Chondrocyte (in vitro differentiated cells): ENCODE results near the gene MYO5B. TPM values are rescaled to one million over a fixed set of nuclear protein-coding genes. Genes with fewer than 3 reads are reported as not detected.
"Not testable (repeated sequence)": the region's sequence is repeated elsewhere in the genome, so short reads cannot be mapped to it uniquely, and the experiment has no call there.

Source experiments
- DNase-seq: peaks from one replicate; pipeline ENCODE4 v3.0.0; 2021; ENCODE audit warnings: mixed read lengths, low spot score
- H3K27ac Mint-ChIP-seq: one replicate; pipeline ENCODE4 v1.8.0; 2021; ENCODE audit warnings: mild to moderate bottlenecking, moderate library complexity, mixed read lengths; ENCODE audit not compliant: unreplicated experiment
- H3K27me3 Mint-ChIP-seq: 2 replicates; pipeline ENCODE4 v1.8.0; 2021; ENCODE audit warnings: low read depth, mixed read lengths
- H3K36me3 Mint-ChIP-seq: 2 replicates; pipeline ENCODE4 v1.8.0; 2021; ENCODE audit warnings: low read depth, mixed read lengths
- H3K4me1 Mint-ChIP-seq: 2 replicates; pipeline ENCODE4 v1.8.0; 2021; ENCODE audit warnings: low read depth, mild to moderate bottlenecking, mixed read lengths
- H3K4me3 Mint-ChIP-seq: one replicate; pipeline ENCODE4 v1.8.0; 2021; ENCODE audit warnings: mild to moderate bottlenecking, moderate library complexity, mixed read lengths; ENCODE audit not compliant: unreplicated experiment
- H3K9me3 Mint-ChIP-seq: 2 replicates; pipeline ENCODE4 v1.8.0; 2021; ENCODE audit warnings: low read depth, mixed read lengths
- CTCF ChIP-seq: fragments of 200-600 bp; sonication (generic); IDR thresholded peaks from 2 replicates; pipeline ENCODE4 v1.5.0; 2021; ENCODE audit warnings: antibody characterized with exemption, mild to moderate bottlenecking, moderate library complexity
- total RNA-seq: library from RNA; stranded (reverse); gene quantifications from 3 replicates; pipeline ENCODE4 v1.2.1, GENCODE V29; 2021

The MYO5B gene
- total RNA-seq, 1 donor from 2014 or later, result 0.97 TPM

- Mint-ChIP-seq H3K4me1 (peaks cover 14% of the 10 kb centered on the region), H3K36me3 (peaks cover 17% of the 10 kb centered on the region), H3K27me3 (no peaks in the 10 kb centered on the region), H3K4me3 (no peak overlapping the region), H3K9me3 (no peaks in the 10 kb centered on the region), H3K27ac (no peak overlapping the region)
- DNase-seq, result no peak
- TF ChIP-seq CTCF, result no peak
Observed at GRCh38 chr18:49798001-49798400, 396.9 kb downstream of the MYO5B start.

- no peak overlapping the region for H3K4me3 Mint-ChIP-seq
- peaks cover 14% of the 10 kb centered on the region for H3K4me1 Mint-ChIP-seq
- no peaks in the 10 kb centered on the region for H3K27me3 Mint-ChIP-seq
- H3K36me3 Mint-ChIP-seq, result peaks cover 28% of the 10 kb centered on the region
- H3K27ac Mint-ChIP-seq, result no peak overlapping the region
- no peak for TF ChIP-seq CTCF
- H3K9me3 Mint-ChIP-seq, result no peaks in the 10 kb centered on the region
- DNase-seq, result no peak
Observed at GRCh38 chr18:49795612-49796552, 399.1 kb downstream of the MYO5B start.

GRCh38 chr18:49794743-49795142 lies 400.2 kb downstream of the MYO5B start:
- peaks cover 35% of the 10 kb centered on the region for H3K36me3 Mint-ChIP-seq
- no peak overlapping the region for H3K4me3 Mint-ChIP-seq
- H3K27me3 Mint-ChIP-seq, result no peaks in the 10 kb centered on the region
- H3K9me3 Mint-ChIP-seq, result no peaks in the 10 kb centered on the region
- H3K4me1 Mint-ChIP-seq, result peaks cover 14% of the 10 kb centered on the region
- no peak for DNase-seq
- TF ChIP-seq CTCF, result no peak
- H3K27ac Mint-ChIP-seq, result no peak overlapping the region

- not testable (repeated sequence) for H3K27ac Mint-ChIP-seq, H3K4me3 Mint-ChIP-seq, H3K27me3 Mint-ChIP-seq, DNase-seq, H3K9me3 Mint-ChIP-seq
- H3K4me1 Mint-ChIP-seq, result peaks cover 14% of the 10 kb centered on the region
- H3K36me3 Mint-ChIP-seq, result peaks cover 33% of the 10 kb centered on the region
Observed at GRCh38 chr18:49789560-49790134, 405.3 kb downstream of the MYO5B start.

- Mint-ChIP-seq H3K4me3 (no peak overlapping the region), H3K27ac (no peak overlapping the region), H3K27me3 (no peaks in the 10 kb centered on the region), H3K4me1 (peaks cover 18% of the 10 kb centered on the region), H3K9me3 (no peaks in the 10 kb centered on the region), H3K36me3 (peaks cover 35% of the 10 kb centered on the region)
- DNase-seq, result no peak
- TF ChIP-seq CTCF, result no peak
Observed at GRCh38 chr18:49788327-49788898, 406.5 kb downstream of the MYO5B start.
